HG03139 (cell line): ENCODE results near the gene NLGN4Y.

Source experiments
- ATAC-seq: cut with Tn5 transposase; IDR thresholded peaks from one replicate; pipeline ENCODE4 v1.9.1; 2021; ENCODE audit not compliant: unreplicated experiment

NLGN4Y gene

DNA sequence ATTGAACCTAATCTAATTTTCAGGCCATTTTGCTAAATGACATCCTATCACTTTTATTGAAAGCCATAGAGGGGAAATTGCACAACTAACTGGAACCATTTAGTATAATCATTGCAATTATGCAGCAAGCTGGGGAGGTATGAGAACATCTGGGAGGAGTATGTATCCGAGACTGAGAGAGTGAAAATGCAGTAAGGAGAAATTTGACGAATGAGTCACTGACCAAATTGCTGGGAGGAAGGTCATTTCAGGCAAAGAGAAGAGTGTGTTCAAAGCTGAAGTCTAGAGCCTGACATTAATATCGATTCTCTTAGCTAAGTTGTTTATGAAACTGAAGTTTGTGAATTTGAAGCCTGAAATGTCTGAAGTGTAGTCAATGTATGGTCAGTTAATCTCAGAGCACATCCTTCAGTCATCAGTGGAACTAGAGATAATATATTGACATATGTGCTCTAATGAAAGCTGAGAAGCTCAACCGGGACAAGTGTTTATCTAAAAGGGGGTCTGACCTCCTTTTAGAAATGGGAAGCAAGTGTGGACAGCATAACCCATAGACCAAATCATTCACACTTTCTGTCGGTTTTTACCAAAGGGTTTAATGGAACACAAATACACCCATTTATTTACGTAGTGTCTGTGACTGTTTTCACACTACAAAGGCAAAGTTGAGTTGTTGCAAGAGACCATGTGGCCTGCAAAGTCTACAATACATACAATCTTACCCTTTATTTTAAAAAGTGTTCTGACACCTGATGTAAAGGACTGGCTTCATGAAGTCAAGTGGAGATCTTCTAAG is 120.0 kb downstream of the NLGN4Y start:
- ATAC-seq = no peak

DNA sequence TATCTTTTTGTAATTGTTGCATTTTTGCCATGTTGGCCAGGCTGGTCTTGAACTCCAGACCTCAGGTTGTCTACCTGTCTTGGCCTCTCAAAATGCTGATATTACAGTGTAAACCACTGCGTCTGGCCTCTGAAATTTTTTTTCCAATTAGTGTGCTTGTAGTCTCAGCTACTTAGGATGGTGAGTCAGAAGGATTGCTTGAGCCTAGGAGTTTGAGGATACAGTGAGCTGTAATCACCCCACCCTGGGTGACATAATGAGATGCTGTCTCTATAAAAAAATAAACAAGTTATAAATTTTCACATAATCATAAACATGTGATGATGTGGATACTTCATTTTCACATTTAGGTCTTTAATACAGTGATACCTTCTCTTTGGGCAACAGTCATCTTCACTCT is 154.9 kb downstream of the NLGN4Y start:
- ATAC-seq = no peak

DNA sequence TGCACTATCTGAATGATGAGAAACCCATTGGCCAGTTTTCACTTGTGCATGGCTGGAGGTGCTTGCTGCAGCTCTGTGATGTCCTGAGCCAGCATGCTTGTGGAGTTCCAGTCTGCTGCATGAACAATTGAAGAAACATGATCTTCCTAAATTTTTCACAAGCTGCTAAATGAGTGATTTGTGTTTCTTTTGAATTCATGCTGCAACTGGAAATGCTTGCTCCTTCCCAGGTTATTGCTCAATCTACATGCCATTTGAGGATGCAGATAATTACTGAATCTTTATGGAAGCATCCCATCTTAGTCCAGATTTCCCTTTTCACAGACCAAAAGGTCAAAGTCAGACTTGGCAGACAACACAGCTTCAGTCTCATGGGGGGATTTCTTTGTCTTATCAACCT is 170.2 kb downstream of the NLGN4Y start:
- no peak for ATAC-seq

DNA sequence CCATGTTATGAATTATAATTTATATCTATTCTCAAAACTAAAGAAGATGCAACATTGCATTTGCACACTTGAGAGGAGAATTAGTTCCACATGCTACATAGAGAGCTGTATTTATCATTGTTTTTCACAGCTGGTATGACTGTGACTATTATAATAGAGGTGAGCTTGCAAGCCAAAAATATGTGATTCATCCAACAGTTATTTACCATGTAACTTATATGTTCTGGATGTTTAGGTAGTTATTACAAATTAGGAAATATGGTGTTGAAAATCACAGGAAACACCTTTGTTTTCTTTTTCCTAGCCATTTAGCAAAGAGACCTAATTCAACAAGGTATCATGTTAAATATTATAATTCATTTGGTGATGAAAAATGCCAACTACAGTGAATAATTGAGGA is 183.8 kb downstream of the NLGN4Y start:
- ATAC-seq = no peak

DNA sequence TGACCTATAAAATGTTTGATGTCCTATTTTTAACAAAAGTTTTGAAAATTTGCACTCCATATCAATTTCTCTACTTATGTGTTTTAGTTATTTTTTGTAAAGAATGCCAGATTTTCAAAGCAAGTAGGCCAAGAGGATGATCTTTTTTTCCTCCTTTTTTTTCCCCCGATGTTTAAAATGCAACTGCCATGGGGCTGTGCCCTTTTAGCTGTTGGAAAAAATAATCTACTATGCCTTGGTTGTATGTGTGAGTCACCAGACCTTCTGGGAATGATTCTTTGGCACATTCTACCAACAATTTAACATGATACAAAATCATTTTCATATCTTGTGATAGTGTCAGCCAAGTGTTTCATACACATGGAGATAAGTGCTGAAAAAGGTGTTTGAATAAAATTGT is 217.3 kb downstream of the NLGN4Y start:
- ATAC-seq = no peak

DNA sequence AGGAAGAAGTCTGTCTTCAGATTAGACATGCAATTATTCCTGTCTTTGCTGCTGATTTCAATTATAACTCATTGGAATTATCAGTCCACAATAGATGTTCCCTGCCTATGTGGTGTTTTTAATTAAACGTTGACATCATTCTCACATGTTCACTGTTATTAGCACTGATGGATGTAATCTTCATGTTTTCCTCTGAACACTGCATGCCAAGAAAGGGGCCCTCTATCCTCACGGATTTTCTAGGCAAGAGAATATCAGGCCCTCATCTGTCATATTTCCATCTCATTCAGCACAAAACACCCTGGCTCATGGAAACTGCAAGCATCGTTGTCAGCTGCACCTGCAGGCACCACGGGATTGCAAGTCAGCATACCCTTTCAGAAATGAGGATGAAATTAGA is 224.0 kb downstream of the NLGN4Y start:
- no peak for ATAC-seq

DNA sequence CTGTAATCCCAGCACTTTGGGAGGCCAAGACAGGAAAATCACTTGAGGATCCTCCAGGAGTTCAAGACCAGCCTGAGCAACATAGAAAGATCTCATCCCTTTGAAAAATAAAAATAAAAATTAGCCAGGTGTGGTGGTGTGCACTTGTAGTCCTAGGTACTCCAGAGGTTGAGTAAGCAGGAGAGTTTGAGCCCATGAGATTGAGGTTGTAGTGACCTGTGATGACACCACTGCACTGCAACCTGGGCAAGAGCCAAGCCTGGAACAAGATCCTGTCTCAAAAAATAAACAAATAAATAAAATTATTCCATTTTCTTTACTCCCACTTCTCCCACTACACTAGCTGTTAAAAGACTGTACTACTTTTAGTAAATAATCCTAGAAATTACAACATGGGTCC is 231.2 kb downstream of the NLGN4Y start:
- no peak for ATAC-seq

DNA sequence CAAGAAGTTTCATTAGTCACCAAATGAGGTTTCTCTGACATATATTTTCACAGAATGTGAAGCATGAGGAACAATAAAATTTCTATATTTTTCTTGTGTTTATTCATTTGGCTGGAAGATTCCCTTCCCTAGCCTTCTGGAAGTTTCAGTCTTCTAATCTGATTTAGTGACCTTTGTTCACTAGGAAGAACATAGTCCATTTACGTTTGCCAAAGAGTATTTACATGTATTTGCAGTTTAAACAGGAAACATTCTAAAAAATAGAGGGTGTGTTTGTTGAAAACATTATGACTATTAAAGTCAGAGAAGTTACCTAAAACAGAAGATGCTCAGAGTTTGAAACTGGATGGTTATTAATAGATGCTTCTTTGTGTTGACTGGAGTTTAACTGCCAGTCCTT is 238.6 kb downstream of the NLGN4Y start:
- no peak for ATAC-seq

DNA sequence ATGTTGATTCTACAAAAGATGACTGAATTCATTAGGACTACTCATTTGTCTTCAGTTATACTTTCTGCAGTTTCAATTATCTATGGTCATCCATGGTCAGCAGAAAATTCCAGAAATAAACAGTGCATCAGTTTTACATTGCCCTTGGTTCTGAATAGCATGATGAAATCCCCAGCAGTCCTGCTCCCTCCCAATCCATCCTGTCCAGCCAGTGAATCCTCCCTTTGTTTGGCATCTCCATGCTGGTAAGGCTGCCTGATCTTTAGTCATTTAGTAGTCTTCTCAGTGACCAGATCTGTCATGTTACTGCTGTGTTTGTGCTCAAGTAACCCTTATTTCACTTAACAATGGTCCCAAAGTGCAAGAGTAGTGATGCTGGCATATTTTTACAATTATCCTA is 239.3 kb downstream of the NLGN4Y start:
- ATAC-seq = no peak

DNA sequence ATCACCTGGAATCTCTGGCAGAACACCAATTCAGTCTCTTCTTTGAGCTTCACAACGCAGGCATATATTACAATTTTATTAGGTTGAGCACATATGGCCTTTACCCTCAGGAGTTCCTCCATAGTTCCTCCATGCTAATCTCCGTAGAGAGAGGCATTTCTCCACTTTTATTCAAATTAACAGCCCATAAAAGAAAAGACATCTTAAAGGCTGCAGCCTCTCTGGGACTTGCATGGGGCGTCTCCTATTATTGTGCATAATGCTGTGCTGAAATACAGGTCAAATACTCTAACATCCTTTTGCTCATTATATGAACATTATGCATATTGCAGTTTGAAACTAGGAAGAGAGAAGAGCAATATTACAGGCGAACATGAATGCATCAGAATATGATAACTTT is 253.9 kb downstream of the NLGN4Y start:
- ATAC-seq = no peak

DNA sequence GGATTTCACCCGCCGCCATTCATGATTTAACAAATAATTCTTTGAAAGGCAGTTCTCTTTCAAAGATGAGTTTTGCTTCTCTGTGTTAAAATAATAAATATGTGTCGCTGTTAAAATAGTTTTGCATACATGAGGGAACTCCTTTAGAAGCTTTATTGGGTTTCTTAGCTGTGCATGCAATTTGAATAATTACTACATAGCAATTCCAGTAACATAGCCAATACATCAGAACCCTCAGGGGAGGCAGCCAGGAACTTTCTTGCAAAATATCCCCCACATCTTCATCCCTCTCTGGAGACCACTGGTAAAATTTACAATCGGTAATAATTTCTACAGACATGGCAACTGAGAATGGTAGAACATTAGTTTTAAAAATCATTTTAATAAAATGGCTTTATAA is 268.8 kb downstream of the NLGN4Y start:
- no peak for ATAC-seq

DNA sequence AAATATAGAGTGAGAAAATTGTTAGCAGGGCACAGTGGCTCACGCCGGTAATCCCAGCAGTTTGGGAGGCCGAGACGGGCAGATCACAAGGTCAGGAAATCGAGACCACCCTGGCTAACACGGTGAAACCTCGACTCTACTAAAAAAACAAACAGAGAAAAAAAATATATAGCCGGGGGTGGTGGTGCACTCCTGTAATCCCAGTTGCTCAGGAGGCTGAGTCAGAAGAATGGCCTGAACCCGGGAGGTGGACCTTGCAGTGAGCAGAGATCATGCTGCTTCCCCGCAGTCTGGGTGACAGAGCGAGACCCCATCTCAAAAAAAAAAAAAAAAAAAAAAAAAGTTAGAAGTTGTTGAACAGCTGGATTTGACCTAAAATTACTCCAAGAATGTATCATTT is 269.3 kb downstream of the NLGN4Y start:
- ATAC-seq = no peak

DNA sequence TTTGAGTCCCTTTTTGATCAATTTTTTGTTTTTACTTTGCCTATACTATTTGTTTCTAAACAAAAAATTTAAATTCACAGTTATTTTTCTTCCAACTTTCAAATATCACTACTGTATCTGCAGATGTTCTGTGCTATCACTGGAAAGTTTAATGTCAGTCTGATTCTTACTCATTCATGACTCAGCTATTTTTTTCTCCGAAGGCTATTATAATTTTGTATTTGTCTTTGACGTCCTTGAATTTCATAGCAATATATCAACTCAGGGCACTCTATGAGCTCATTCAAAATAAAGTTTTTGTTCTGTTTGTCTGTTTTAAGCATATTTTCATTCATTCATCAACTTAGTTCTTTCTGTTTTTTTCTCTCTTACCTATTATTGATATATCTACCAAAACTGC is 273.7 kb downstream of the NLGN4Y start:
- no peak for ATAC-seq

DNA sequence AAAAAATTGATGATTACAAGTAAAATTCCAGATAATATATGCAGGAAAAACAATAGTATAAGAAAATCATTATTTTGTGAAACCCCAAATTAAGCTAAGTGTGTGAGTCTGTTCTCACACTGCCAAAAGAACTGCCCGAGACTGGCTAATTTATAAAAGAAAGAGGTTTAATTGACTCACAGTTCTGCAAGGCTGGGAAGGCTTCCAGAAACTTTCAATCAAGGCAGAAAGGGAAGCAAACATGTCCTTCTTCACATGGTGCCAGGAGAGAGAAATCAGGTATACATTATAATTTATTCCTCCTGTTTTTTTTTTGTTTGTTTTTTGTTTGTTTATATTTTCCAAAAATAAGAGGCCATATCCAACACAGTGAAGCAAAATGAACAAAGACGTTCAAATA is 276.8 kb downstream of the NLGN4Y start:
- no peak for ATAC-seq

DNA sequence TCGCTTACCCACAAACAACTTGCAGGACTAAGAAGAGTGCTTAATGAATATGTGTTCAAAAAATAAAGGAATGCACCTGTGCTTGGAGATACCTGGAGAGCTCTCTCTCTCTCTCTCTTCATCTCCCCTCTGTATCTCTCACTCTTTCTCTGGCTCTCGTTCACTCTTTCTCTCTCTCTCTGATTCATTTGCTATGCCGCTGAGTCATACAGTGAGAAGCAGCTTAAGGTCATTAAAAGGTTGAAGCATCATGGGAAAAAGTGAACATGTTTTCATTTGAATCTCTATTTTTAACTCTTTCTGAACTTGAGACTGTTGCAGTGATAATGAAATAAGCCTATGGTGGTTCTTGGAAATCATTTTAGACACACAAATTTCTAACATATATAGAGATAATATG is 277.8 kb downstream of the NLGN4Y start:
- no peak for ATAC-seq

DNA sequence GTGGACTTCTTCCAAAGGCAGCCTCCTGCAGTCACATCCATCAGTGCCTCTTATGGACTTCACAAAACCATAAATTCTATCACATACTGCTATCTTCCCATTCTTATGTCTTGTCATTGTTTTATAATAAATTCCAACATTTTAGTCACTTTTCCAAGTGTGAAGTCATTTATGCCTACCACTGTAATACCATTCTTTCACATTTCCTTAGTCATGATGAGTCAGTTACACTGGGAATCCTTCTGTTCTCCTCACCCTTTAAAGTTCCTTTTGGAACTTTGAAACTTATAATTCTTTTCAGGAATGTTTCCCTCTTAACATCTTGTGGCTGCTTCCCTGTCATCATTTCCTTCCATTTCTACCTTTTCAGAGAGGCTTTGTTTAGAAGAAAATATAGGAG is 279.7 kb downstream of the NLGN4Y start:
- no peak for ATAC-seq

DNA sequence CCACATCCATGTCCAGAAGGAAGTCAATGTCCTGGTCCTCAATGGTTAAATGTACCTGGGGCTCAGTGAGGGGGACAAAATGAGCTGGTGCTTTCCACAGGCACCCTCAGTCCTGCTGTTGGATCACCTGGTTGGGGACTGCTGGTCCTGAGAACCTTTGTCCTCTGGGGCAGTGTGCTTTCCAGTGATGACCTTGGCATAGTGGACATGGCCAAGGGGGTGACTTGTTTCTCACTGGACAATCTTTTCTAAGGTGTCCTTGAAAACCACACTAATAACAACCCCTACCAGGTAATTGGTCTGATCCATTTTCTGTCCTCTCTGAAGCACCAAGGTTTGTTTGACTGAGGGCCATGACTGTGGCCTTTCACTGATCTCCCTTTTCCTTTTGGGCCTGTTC is 294.1 kb downstream of the NLGN4Y start:
- no peak for ATAC-seq

DNA sequence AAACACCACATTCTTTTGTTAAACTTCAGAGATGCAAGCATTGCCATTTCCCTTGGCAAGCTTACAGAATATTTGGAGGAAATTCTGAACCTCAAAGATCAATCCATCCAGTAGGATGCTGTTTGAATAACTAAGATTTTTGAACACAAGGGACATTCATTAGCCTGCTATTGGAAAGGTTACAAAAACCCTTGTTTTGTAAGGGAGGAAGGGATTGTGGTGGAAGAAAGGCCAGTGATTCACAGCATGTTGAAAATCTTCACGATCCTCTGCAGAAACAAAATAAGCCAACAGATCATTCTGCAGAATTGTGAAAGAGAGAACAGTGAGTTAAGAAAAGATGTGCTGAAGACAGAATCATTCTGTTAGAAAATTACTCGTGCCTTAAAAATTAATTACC is 297.9 kb downstream of the NLGN4Y start:
- ATAC-seq = no peak

DNA sequence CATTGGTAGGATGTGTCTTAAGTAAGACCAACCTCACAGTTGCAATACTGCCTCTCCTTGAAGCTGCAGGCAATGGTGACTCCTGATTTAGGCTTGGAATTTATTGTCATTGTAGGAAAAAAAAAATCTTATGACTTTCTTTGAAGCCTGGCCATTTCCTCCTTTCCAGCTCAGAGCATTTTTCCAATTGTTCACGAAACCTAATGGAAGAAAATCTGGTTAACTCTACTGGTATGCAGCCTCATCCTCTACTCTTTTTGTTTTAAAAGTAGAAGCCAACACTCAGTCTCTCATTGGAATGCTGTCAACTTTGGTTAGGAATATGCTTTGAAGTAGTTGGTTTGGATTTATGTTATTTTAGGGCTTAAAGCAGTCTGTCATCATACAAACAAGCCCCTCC is 298.6 kb downstream of the NLGN4Y start:
- no peak for ATAC-seq

DNA sequence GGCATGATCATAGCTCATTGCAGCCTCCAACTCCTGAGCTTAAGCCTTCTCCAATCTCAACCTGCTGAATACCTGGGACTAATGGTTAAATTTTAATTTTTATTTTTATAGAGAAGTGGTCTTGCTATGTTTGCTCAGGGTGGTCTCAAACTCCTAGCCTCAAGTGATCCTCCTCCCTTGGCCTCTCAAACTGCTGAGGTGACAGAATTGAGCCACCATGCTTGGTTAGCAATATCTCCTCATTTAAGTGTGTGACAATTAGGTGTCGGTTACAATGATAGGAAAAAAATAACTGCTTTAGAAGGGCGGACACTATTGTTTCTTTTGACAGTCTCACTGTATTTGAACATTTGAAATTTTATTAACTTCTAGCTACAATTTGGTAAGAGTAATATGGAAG is 300.3 kb downstream of the NLGN4Y start:
- ATAC-seq = no peak

DNA sequence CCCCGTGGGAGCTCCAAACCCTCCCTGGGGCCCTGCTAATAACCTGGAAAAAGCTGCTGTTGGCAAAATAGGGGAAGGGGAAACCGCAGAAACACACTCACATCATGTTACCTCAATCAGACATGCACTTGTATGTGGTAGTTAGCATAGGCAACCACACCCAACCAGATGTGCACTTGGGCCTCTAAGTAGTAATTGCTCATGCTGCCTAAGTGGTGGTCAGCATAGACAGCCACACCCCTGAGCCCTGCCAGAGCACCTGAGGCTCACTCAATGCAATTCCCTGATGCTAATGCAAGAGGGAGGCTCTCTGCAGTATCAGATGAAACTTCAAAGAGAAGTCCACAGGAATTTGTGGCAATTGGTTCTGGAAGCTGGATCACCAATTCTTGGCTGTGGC is 301.4 kb downstream of the NLGN4Y start:
- ATAC-seq = no peak

DNA sequence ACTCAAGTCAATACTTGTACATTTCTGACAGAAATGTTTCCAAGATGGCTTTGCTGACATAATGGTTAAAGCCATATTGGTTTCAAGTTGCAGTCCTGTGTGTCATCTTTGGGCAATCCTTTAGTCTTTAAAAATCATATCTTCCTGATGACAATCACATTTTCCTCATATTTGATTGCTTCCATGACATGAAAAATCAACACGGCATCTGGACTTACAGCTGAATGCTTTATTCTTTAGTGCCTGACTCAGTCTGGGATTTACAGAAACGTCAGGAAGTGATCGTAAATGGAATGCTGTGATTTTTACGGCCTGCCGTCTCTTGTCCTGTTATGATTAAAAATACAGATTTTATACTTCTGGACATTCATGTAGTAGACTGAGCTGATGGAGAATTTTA is 304.2 kb downstream of the NLGN4Y start:
- ATAC-seq = no peak

DNA sequence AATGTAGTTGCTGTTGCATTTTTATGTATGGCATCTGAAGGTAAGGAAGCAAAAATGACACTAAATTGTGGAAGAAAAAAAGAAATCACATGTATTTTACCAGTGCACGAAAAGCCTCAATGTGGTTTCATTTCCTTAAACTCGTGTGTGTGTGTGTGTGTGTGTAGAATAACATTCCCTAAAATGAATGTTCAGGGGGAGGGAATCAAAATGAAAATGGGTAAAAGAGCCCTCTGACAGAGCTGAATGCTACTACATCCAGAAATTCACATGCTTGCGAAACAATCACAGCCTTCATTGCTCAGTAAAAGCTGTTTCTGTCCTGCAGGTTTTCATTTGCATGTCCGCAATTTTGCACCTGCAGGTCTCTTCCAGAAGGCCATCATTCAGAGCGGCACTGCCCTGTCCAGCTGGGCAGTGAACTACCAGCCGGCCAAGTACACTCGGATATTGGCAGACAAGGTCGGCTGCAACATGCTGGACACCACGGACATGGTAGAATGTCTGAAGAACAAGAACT is 305.1 kb downstream of the NLGN4Y start:
- no peak for ATAC-seq
